KOPT-K1 (cell line): ENCODE results near the gene UBXN4.
"Not testable (repeated sequence)": the region's sequence is repeated elsewhere in the genome, so short reads cannot be mapped to it uniquely, and the experiment has no call there.

ENCODE experiments used
- H3K27ac ChIP-seq: fragments of 200-600 bp; sonication (generic); 2 replicates; pipeline ENCODE4 v1.5.1; 2016; ENCODE audit warnings: antibody characterized with exemption, mild to moderate bottlenecking, low read depth, low read length; ENCODE audit not compliant: poor library complexity, severe bottlenecking
- H3K36me3 ChIP-seq: fragments of 200-600 bp; sonication (generic); 2 replicates; pipeline ENCODE4 v1.5.1; 2017; ENCODE audit warnings: antibody characterized with exemption, mild to moderate bottlenecking, low read length, moderate library complexity; ENCODE audit not compliant: insufficient read depth
- H3K9me3 ChIP-seq: fragments of 200-600 bp; sonication (generic); 2 replicates; pipeline ENCODE4 v1.5.1; 2017; ENCODE audit warnings: antibody characterized with exemption, low read length, mild to moderate bottlenecking; ENCODE audit not compliant: insufficient read depth, poor library complexity, severe bottlenecking

The UBXN4 gene

GRCh38 chr2:135786823-135787222 lies 45.2 kb downstream of the UBXN4 start:
- no peaks in the 10 kb centered on the region for H3K9me3 ChIP-seq

GRCh38 chr2:135790423-135790822 lies 48.8 kb downstream of the UBXN4 start:
- Histone ChIP-seq H3K9me3 (no peaks in the 10 kb centered on the region), H3K27ac (no peak overlapping the region), H3K36me3 (peaks cover 61% of the 10 kb centered on the region)

More at GRCh38 chr2:135786823-135787222, 45.2 kb downstream of the UBXN4 start:
- Histone ChIP-seq H3K27ac (no peak overlapping the region), H3K36me3 (peaks cover 97% of the 10 kb centered on the region)

- peaks cover 49% of the 10 kb centered on the region for H3K36me3 ChIP-seq
- H3K9me3 ChIP-seq = no peaks in the 10 kb centered on the region
- H3K27ac ChIP-seq = peak overlapping the region; percentile 86
These were observed 49.9 kb downstream of the UBXN4 start for GRCh38 chr2:135791418-135792190.

GRCh38 chr2:135792401-135793150 lies 50.9 kb downstream of the UBXN4 start:
- peaks cover 39% of the 10 kb centered on the region for H3K36me3 ChIP-seq
- peak overlapping the region; percentile 86 for H3K27ac ChIP-seq
- H3K9me3 ChIP-seq = no peaks in the 10 kb centered on the region

- H3K36me3 ChIP-seq = not testable (repeated sequence)
- H3K9me3 ChIP-seq = peaks cover 13% of the 10 kb centered on the region
These were observed 54.0 kb downstream of the UBXN4 start for GRCh38 chr2:135795641-135796040.

GRCh38 chr2:135796606-135797005 lies 55.0 kb downstream of the UBXN4 start:
- Histone ChIP-seq H3K9me3 (peaks cover 23% of the 10 kb centered on the region), H3K36me3 (no peaks in the 10 kb centered on the region), H3K27ac (peak overlapping the region; percentile 8)

More at GRCh38 chr2:135795641-135796040, 54.0 kb downstream of the UBXN4 start:
- peak overlapping the region; percentile 8 for H3K27ac ChIP-seq

GRCh38 chr2:135797497-135798274 lies 56.0 kb downstream of the UBXN4 start:
- Histone ChIP-seq H3K36me3 (no peaks in the 10 kb centered on the region), H3K9me3 (peaks cover 29% of the 10 kb centered on the region), H3K27ac (peak overlapping the region; percentile 26)

- Histone ChIP-seq H3K27ac (peak overlapping the region; percentile 26), H3K36me3 (no peaks in the 10 kb centered on the region), H3K9me3 (peaks cover 29% of the 10 kb centered on the region)
These were observed 56.6 kb downstream of the UBXN4 start for GRCh38 chr2:135798275-135798705.

- Histone ChIP-seq H3K36me3 (no peaks in the 10 kb centered on the region), H3K27ac (peak overlapping the region; percentile 26), H3K9me3 (peaks cover 29% of the 10 kb centered on the region)
These were observed 57.1 kb downstream of the UBXN4 start for GRCh38 chr2:135798762-135799161.

GRCh38 chr2:135799738-135800137 lies 58.1 kb downstream of the UBXN4 start:
- H3K27ac ChIP-seq = no peak overlapping the region
- H3K9me3 ChIP-seq = peaks cover 29% of the 10 kb centered on the region
- no peaks in the 10 kb centered on the region for H3K36me3 ChIP-seq

- no peak overlapping the region for H3K27ac ChIP-seq
- H3K9me3 ChIP-seq = peaks cover 29% of the 10 kb centered on the region
- H3K36me3 ChIP-seq = no peaks in the 10 kb centered on the region
These were observed 59.1 kb downstream of the UBXN4 start for GRCh38 chr2:135800513-135801460.

GRCh38 chr2:135802350-135802749 lies 60.7 kb downstream of the UBXN4 start:
- Histone ChIP-seq H3K36me3 (no peaks in the 10 kb centered on the region), H3K9me3 (peaks cover 29% of the 10 kb centered on the region), H3K27ac (no peak overlapping the region)

GRCh38 chr2:135803278-135803677 lies 61.6 kb downstream of the UBXN4 start:
- Histone ChIP-seq H3K36me3 (no peaks in the 10 kb centered on the region), H3K9me3 (peaks cover 29% of the 10 kb centered on the region), H3K27ac (no peak overlapping the region)

- not testable (repeated sequence) for H3K36me3 ChIP-seq, H3K9me3 ChIP-seq, H3K27ac ChIP-seq
These were observed 66.2 kb downstream of the UBXN4 start for GRCh38 chr2:135807874-135808273.
